Measurements from ENCODE around the gene PAM16. TPM values are rescaled to one million over a fixed set of nuclear protein-coding genes. Genes with fewer than 3 reads are reported as not detected.

Gene PAM16
- total and polyA plus RNA-seq, 9 of the 15 experiments (the other 6 are each of a cell fraction or from before 2014, with no cell fraction given) = 38.7 to 273 (median 79.3) TPM

GRCh38 chr16:4323071-4323844 lies 27.9 kb downstream of the PAM16 start (continued):
- TF ChIP-seq SAP30 (IDR thresholded peaks at IDR 0.05; ENCODE audit: borderline replicate concordance, insufficient read depth, low read depth, low read length, poor library complexity, severe bottlenecking) = no peak
- TF ChIP-seq ARNT (IDR thresholded peaks at IDR 0.05) = no peak
- TF ChIP-seq YY1 (IDR thresholded peaks at IDR 0.05; ENCODE audit: borderline replicate concordance in 1 of 3, control insufficient read depth in 1 of 3, extremely low read depth in 1 of 3, insufficient read depth in 3 of 3, insufficient read length in 1 of 3, insufficient replicate concordance in 2 of 3, low read depth in 1 of 3, low read length in 2 of 3) = no peak
- no peak for TF ChIP-seq EGR1 (conservative IDR thresholded peaks at IDR 0.05)
- TF ChIP-seq ATF4 (CRISPR knock-in tag; IDR thresholded peaks at IDR 0.05) = no peak
- TF ChIP-seq GTF2B (IDR thresholded peaks at IDR 0.05; ENCODE audit: extremely low read depth, insufficient read length) = no peak
- no peak for TF ChIP-seq PYGO2 (tag; IDR thresholded peaks at IDR 0.05)
- no peak for TF ChIP-seq ZBTB8A (IDR thresholded peaks at IDR 0.05; ENCODE audit: partially characterized antibody)
- no peak for TF ChIP-seq ZNF212 (CRISPR knock-in tag; IDR thresholded peaks at IDR 0.05)
- TF ChIP-seq STAT5A (IDR thresholded peaks at IDR 0.05; ENCODE audit: borderline replicate concordance, low read length) = no peak
- no peak for TF ChIP-seq TCF7L2 (IDR thresholded peaks at IDR 0.05; ENCODE audit: low read depth, low read length)

Measured in K562 (cell line).